Body of pancreas (tissue), 4 donors: ENCODE measurements around the gene AGAP1.

Experiments used
- POLR2A ChIP-seq, 3 donors: fragments of 450-650 bp; IDR thresholded peaks; one replicate each; pipeline ENCODE4 v1.6.1; 2016; ENCODE audit warnings: antibody characterized with exemption in 3 of 3, mild to moderate bottlenecking in 2 of 3
- TF ChIP-seq, protein P1 (sequence below), 7 experiments: fragments of 450-650 bp in 4 of 7; fragments of 200-600 bp in 3 of 7; sonication (generic) in 3 of 7; IDR thresholded peaks; one replicate each; pipeline ENCODE4 v1.5.1; 2016 to 2019; ENCODE audit warnings: antibody characterized with exemption in 7 of 7

DNA sequence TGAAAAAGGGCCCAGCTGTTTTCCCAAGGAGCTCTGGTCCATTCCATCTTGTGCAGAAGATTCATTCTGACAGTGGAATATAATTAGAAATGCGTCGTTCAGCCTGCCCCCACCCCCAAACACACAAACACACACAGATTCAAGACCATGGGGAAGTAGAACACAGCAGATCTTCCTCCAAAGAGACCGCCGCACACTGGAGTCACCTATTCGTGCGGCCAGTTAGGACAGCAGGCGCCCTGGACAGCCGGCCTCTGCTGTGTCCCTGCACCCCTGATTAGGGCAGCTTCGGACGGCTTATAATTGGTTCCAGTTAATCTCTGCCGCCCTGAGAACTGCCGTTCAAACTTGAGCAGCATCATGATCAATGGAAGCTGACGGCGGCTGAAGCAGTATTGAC, 558.4 kb downstream of the AGAP1 start:
- TF ChIP-seq, protein P1, sequence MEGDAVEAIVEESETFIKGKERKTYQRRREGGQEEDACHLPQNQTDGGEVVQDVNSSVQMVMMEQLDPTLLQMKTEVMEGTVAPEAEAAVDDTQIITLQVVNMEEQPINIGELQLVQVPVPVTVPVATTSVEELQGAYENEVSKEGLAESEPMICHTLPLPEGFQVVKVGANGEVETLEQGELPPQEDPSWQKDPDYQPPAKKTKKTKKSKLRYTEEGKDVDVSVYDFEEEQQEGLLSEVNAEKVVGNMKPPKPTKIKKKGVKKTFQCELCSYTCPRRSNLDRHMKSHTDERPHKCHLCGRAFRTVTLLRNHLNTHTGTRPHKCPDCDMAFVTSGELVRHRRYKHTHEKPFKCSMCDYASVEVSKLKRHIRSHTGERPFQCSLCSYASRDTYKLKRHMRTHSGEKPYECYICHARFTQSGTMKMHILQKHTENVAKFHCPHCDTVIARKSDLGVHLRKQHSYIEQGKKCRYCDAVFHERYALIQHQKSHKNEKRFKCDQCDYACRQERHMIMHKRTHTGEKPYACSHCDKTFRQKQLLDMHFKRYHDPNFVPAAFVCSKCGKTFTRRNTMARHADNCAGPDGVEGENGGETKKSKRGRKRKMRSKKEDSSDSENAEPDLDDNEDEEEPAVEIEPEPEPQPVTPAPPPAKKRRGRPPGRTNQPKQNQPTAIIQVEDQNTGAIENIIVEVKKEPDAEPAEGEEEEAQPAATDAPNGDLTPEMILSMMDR (IDR thresholded peaks at IDR 0.05): no peak
- no peak for TF ChIP-seq POLR2A (IDR thresholded peaks at IDR 0.05)
